Activated naive CD8-positive, alpha-beta T cell treated with anti-CD3 and anti-CD28 coated beads for 36 hours (primary cell): Measurements from ENCODE around the gene USF2. TPM values are rescaled to one million over a fixed set of nuclear protein-coding genes. Genes with fewer than 3 reads are reported as not detected.
"Not testable (repeated sequence)": the region's sequence is repeated elsewhere in the genome, so short reads cannot be mapped to it uniquely, and the experiment has no call there.

Source experiments
- DNase-seq: peaks from one replicate; pipeline ENCODE4 v3.0.0; 2021
- H3K27ac Mint-ChIP-seq: one replicate; pipeline ENCODE4 v1.8.0; 2022; ENCODE audit warnings: mild to moderate bottlenecking, moderate library complexity, mixed read lengths
- H3K27me3 Mint-ChIP-seq: one replicate; pipeline ENCODE4 v1.8.0; 2022; ENCODE audit warnings: mild to moderate bottlenecking, mixed read lengths
- H3K36me3 Mint-ChIP-seq: one replicate; pipeline ENCODE4 v1.8.0; 2021; ENCODE audit warnings: mild to moderate bottlenecking, mixed read lengths
- H3K4me1 Mint-ChIP-seq: one replicate; pipeline ENCODE4 v1.8.0; 2021; ENCODE audit warnings: mixed read lengths
- H3K4me3 Mint-ChIP-seq: one replicate; pipeline ENCODE4 v1.8.0; 2022; ENCODE audit warnings: mild to moderate bottlenecking, moderate library complexity, mixed read lengths
- H3K9me3 Mint-ChIP-seq: one replicate; pipeline ENCODE4 v1.8.0; 2022; ENCODE audit warnings: mixed read lengths
- total RNA-seq, 2 experiments: library from RNA; stranded (reverse); gene quantifications; one replicate each; pipeline ENCODE4 v1.2.3, GENCODE V29; 2021

The USF2 gene
- total RNA-seq, 2 experiments from 2014 or later = 105 to 109 TPM

- Mint-ChIP-seq H3K4me3 (no peak overlapping the region), H3K4me1 (peaks cover 2% of the 10 kb centered on the region), H3K36me3 (peaks cover 2% of the 10 kb centered on the region), H3K27me3 (peaks cover 36% of the 10 kb centered on the region), H3K9me3 (no peaks in the 10 kb centered on the region), H3K27ac (no peak overlapping the region)
- no peak for DNase-seq
Measured at GRCh38 chr19:35281303-35281702, 12.5 kb downstream of the USF2 start.

GRCh38 chr19:35284153-35285094 is 15.7 kb downstream of the USF2 start:
- peaks cover 2% of the 10 kb centered on the region for H3K4me1 Mint-ChIP-seq
- no peak for DNase-seq
- H3K27me3 Mint-ChIP-seq = peaks cover 36% of the 10 kb centered on the region
- H3K36me3 Mint-ChIP-seq = no peaks in the 10 kb centered on the region
- H3K9me3 Mint-ChIP-seq = no peaks in the 10 kb centered on the region
- H3K27ac Mint-ChIP-seq = no peak overlapping the region
- H3K4me3 Mint-ChIP-seq = no peak overlapping the region

- peaks cover 36% of the 10 kb centered on the region for H3K27me3 Mint-ChIP-seq
Measured at GRCh38 chr19:35285095-35285449, 16.3 kb downstream of the USF2 start.

GRCh38 chr19:35285465-35285864 is 16.7 kb downstream of the USF2 start:
- H3K27me3 Mint-ChIP-seq = peaks cover 36% of the 10 kb centered on the region
- H3K4me3 Mint-ChIP-seq, DNase-seq, H3K36me3 Mint-ChIP-seq, H3K9me3 Mint-ChIP-seq, H3K4me1 Mint-ChIP-seq, H3K27ac Mint-ChIP-seq: not testable (repeated sequence)

More at GRCh38 chr19:35285095-35285449, 16.3 kb downstream of the USF2 start:
- Mint-ChIP-seq H3K27ac (no peak overlapping the region), H3K4me3 (no peak overlapping the region), H3K4me1 (peaks cover 2% of the 10 kb centered on the region), H3K36me3 (no peaks in the 10 kb centered on the region), H3K9me3 (no peaks in the 10 kb centered on the region)
- DNase-seq = no peak

GRCh38 chr19:35286101-35286500 is 17.3 kb downstream of the USF2 start:
- H3K4me3 Mint-ChIP-seq, H3K27ac Mint-ChIP-seq, DNase-seq: not testable (repeated sequence)

GRCh38 chr19:35287713-35288112 is 19.0 kb downstream of the USF2 start:
- Mint-ChIP-seq H3K27ac (no peak overlapping the region), H3K36me3 (no peaks in the 10 kb centered on the region), H3K4me1 (no peaks in the 10 kb centered on the region), H3K27me3 (peaks cover 30% of the 10 kb centered on the region), H3K9me3 (no peaks in the 10 kb centered on the region), H3K4me3 (no peak overlapping the region)
- no peak for DNase-seq

More at GRCh38 chr19:35286101-35286500, 17.3 kb downstream of the USF2 start:
- not testable (repeated sequence) for H3K36me3 Mint-ChIP-seq, H3K4me1 Mint-ChIP-seq, H3K9me3 Mint-ChIP-seq
- peaks cover 36% of the 10 kb centered on the region for H3K27me3 Mint-ChIP-seq

- no peak for DNase-seq
- no peak overlapping the region for H3K27ac Mint-ChIP-seq
- H3K4me1 Mint-ChIP-seq = no peaks in the 10 kb centered on the region
- no peak overlapping the region for H3K4me3 Mint-ChIP-seq
- no peaks in the 10 kb centered on the region for H3K9me3 Mint-ChIP-seq
- H3K27me3 Mint-ChIP-seq = peaks cover 24% of the 10 kb centered on the region
- no peaks in the 10 kb centered on the region for H3K36me3 Mint-ChIP-seq
Measured at GRCh38 chr19:35288331-35288730, 19.6 kb downstream of the USF2 start.

GRCh38 chr19:35288906-35289305 is 20.1 kb downstream of the USF2 start:
- Mint-ChIP-seq H3K9me3 (no peaks in the 10 kb centered on the region), H3K27me3 (peaks cover 19% of the 10 kb centered on the region), H3K27ac (no peak overlapping the region), H3K4me3 (no peak overlapping the region), H3K4me1 (no peaks in the 10 kb centered on the region), H3K36me3 (no peaks in the 10 kb centered on the region)
- DNase-seq = no peak

- no peak overlapping the region for H3K27ac Mint-ChIP-seq
- DNase-seq = no peak
- no peak overlapping the region for H3K4me3 Mint-ChIP-seq
- no peaks in the 10 kb centered on the region for H3K9me3 Mint-ChIP-seq
- peaks cover 4% of the 10 kb centered on the region for H3K27me3 Mint-ChIP-seq
- no peaks in the 10 kb centered on the region for H3K36me3 Mint-ChIP-seq
- H3K4me1 Mint-ChIP-seq = no peaks in the 10 kb centered on the region
Measured at GRCh38 chr19:35290381-35291127, 21.8 kb downstream of the USF2 start.

GRCh38 chr19:35291259-35291658 is 22.5 kb downstream of the USF2 start:
- no peaks in the 10 kb centered on the region for H3K27me3 Mint-ChIP-seq
- H3K36me3 Mint-ChIP-seq = no peaks in the 10 kb centered on the region
- no peak overlapping the region for H3K4me3 Mint-ChIP-seq
- no peak for DNase-seq
- H3K27ac Mint-ChIP-seq = no peak overlapping the region
- no peaks in the 10 kb centered on the region for H3K9me3 Mint-ChIP-seq
- H3K4me1 Mint-ChIP-seq = no peaks in the 10 kb centered on the region

- Mint-ChIP-seq H3K27me3 (no peaks in the 10 kb centered on the region), H3K4me1 (no peaks in the 10 kb centered on the region), H3K9me3 (no peaks in the 10 kb centered on the region), H3K27ac (no peak within 1 kb of the TSS), H3K4me3 (no peak within 1 kb of the TSS), H3K36me3 (no peaks in the 10 kb centered on the region)
- DNase-seq = no peak
Measured at GRCh38 chr19:35291916-35292315, 23.2 kb downstream of the USF2 start, which contains the start of gene MAG. Gene MAG, plus strand, starts transcription at chr19:35292161. Its CDS starts 3,248 bp downstream, at chr19:35295409.

GRCh38 chr19:35292421-35293362 is 23.9 kb downstream of the USF2 start:
- Mint-ChIP-seq H3K4me3 (no peak overlapping the region), H3K27ac (no peak overlapping the region), H3K9me3 (no peaks in the 10 kb centered on the region), H3K27me3 (no peaks in the 10 kb centered on the region), H3K36me3 (no peaks in the 10 kb centered on the region), H3K4me1 (no peaks in the 10 kb centered on the region)
- DNase-seq = no peak

- no peak for DNase-seq
- Mint-ChIP-seq H3K4me1 (no peaks in the 10 kb centered on the region), H3K27ac (no peak overlapping the region), H3K27me3 (no peaks in the 10 kb centered on the region), H3K4me3 (no peak overlapping the region), H3K36me3 (no peaks in the 10 kb centered on the region), H3K9me3 (no peaks in the 10 kb centered on the region)
Measured at GRCh38 chr19:35293363-35293739, 24.6 kb downstream of the USF2 start.

- no peaks in the 10 kb centered on the region for H3K9me3 Mint-ChIP-seq
- no peak overlapping the region for H3K4me3 Mint-ChIP-seq
- DNase-seq = no peak
- no peaks in the 10 kb centered on the region for H3K36me3 Mint-ChIP-seq
- no peaks in the 10 kb centered on the region for H3K27me3 Mint-ChIP-seq
- no peaks in the 10 kb centered on the region for H3K4me1 Mint-ChIP-seq
- no peak overlapping the region for H3K27ac Mint-ChIP-seq
Measured at GRCh38 chr19:35293808-35294207, 25.0 kb downstream of the USF2 start.

- no peak overlapping the region for H3K27ac Mint-ChIP-seq
- H3K27me3 Mint-ChIP-seq = no peaks in the 10 kb centered on the region
- H3K4me3 Mint-ChIP-seq = no peak overlapping the region
- H3K9me3 Mint-ChIP-seq = no peaks in the 10 kb centered on the region
- no peak for DNase-seq
- H3K36me3 Mint-ChIP-seq = no peaks in the 10 kb centered on the region
- H3K4me1 Mint-ChIP-seq = no peaks in the 10 kb centered on the region
Measured at GRCh38 chr19:35294328-35294727, 25.6 kb downstream of the USF2 start.
